ENCODE data around the gene OR10K2. TPM values are rescaled to one million over a fixed set of nuclear protein-coding genes. Genes with fewer than 3 reads are reported as not detected.

Gene OR10K2
- total and polyA plus RNA-seq, 2 of the 4 experiments (the other 2 are of a cell fraction), result not detected

GRCh38 chr1:158457246-158457645 lies 31.2 kb upstream of the OR10K2 start:
- Histone ChIP-seq H3K79me1 (ENCODE audit: low read depth in 1 of 2, low read length in 2 of 2) (no peaks in the 10 kb centered on the region), H3K9me1 (ENCODE audit: insufficient read depth, low read length) (no peaks in the 10 kb centered on the region)
- in situ Hi-C loops (cut with MboI; ENCODE audit: low sequenced_read_pairs), result no loop called here

More at GRCh38 chr1:158457246-158457645, 31.2 kb upstream of the OR10K2 start:
- Histone ChIP-seq H3K56ac (ENCODE audit: extremely low read depth, insufficient read depth, low read length) (no peak overlapping the region), H3K4ac (ENCODE audit: low read depth, low read length) (no peak overlapping the region), H4K8ac (ENCODE audit: low read depth in 2 of 2, low read length in 2 of 2) (no peak overlapping the region), H4K5ac (ENCODE audit: low read depth, low read length) (no peak overlapping the region), H3K9me3 (ENCODE audit: control insufficient read depth, insufficient read depth, low read length) (no peaks in the 10 kb centered on the region), H3K27me3 (ENCODE audit: control insufficient read depth, insufficient read depth, low read length) (no peaks in the 10 kb centered on the region), H3K18ac (ENCODE audit: low read depth, low read length) (no peak overlapping the region), H3K23ac (ENCODE audit: low read depth, low read length) (no peak overlapping the region), H3K9ac (ENCODE audit: low read depth, low read length) (no peak overlapping the region), H2BK120ac (ENCODE audit: low read depth, low read length) (no peak overlapping the region), H4K20me1 (ENCODE audit: insufficient read depth, low read length) (no peaks in the 10 kb centered on the region), H2BK20ac (ENCODE audit: low read depth, low read length) (no peak overlapping the region), H2AK9ac (replicated peaks; ENCODE audit: low read depth, low read length, poor library complexity) (no peak overlapping the region), H2BK5ac (ENCODE audit: low read depth, low read length, poor library complexity, severe bottlenecking) (no peak overlapping the region), H2AK5ac (ENCODE audit: low read depth, low read length) (no peak overlapping the region), H3K4me1 (ENCODE audit: control insufficient read depth, insufficient read depth, low read length) (no peaks in the 10 kb centered on the region), H4K91ac (ENCODE audit: insufficient read depth, low read depth, low read length) (no peak overlapping the region), H3K36me3 (ENCODE audit: control insufficient read depth, insufficient read depth, low read length) (no peaks in the 10 kb centered on the region), H3K4me2 (ENCODE audit: low read depth, low read length) (no peak overlapping the region), H3K27ac (ENCODE audit: insufficient read depth, low read length) (no peak overlapping the region), H3K14ac (replicated peaks; ENCODE audit: low read depth, low read length) (no peak overlapping the region), H3K4me3 (ENCODE audit: insufficient read depth, low read depth, low read length) (no peak overlapping the region), H2BK15ac (ENCODE audit: low read depth, low read length) (no peak overlapping the region), H2AFZ (replicated peaks; ENCODE audit: low read length, poor library complexity) (no peak overlapping the region)
- TF ChIP-seq BHLHE40 (IDR thresholded peaks at IDR 0.05; ENCODE audit: low read depth, low read length) (no peak), RAD21 (IDR thresholded peaks at IDR 0.05; ENCODE audit: low read length) (no peak), FOS (IDR thresholded peaks at IDR 0.05; ENCODE audit: low read depth, low read length) (no peak), USF2 (IDR thresholded peaks at IDR 0.05; ENCODE audit: low read depth, low read length) (no peak), MXI1 (IDR thresholded peaks at IDR 0.05; ENCODE audit: borderline replicate concordance, low read depth, low read length) (no peak), MAZ (IDR thresholded peaks at IDR 0.05; ENCODE audit: borderline replicate concordance, low read depth, low read length) (no peak), NFE2L2 (IDR thresholded peaks at IDR 0.05; ENCODE audit: low read depth, low read length) (no peak), RFX5 (IDR thresholded peaks at IDR 0.05; ENCODE audit: low read depth, low read length) (no peak), MAFK (IDR thresholded peaks at IDR 0.05; ENCODE audit: low read depth, low read length) (no peak), ELK1 (IDR thresholded peaks at IDR 0.05; ENCODE audit: borderline replicate concordance, low read depth, low read length) (no peak), POLR2A (IDR thresholded peaks at IDR 0.05; ENCODE audit: low read depth, low read length) (no peak), SMC3 (IDR thresholded peaks at IDR 0.05; ENCODE audit: low read depth, low read length) (no peak), CHD1 (IDR thresholded peaks at IDR 0.05; ENCODE audit: low read depth, low read length) (no peak), CEBPB (IDR thresholded peaks at IDR 0.05; ENCODE audit: low read depth, low read length) (no peak), RCOR1 (IDR thresholded peaks at IDR 0.05; ENCODE audit: insufficient replicate concordance, low read length) (no peak), CTCF (conservative IDR thresholded peaks at IDR 0.05; ENCODE audit: low read depth, low read length) (no peak)
- dilution Hi-C loops (cut with HindIII; ENCODE audit: low sequenced_read_pairs, unreplicated experiment), result no loop called here
- ChIA-PET POLR2A (ENCODE audit: unreplicated experiment) (no interaction called here), CTCF (no interaction called here)
- intact Hi-C loops (cut with micrococcal nuclease), result no loop called here
- DNase-seq (no peak), ATAC-seq (ENCODE audit: low read depth) (no peak)
- no TSS peak for BruUV-seq (replicated peaks)

Measured in IMR-90 (cell line).